K562 treated with DMSO at 1 percent for 48 hours (cell line): ENCODE results near the gene ABHD14A. TPM values are rescaled to one million over a fixed set of nuclear protein-coding genes. Genes with fewer than 3 reads are reported as not detected.

Experiments
- total RNA-seq: library from RNA; unstranded; fragments of 300-600 nt; gene quantifications from 2 replicates; pipeline ENCODE4 v1.2.3, GENCODE V29; 2022; ENCODE audit warnings: low replicate concordance; ENCODE audit errors: extremely low read depth

Gene ABHD14A
- total RNA-seq = not detected in 2 replicates

DNA sequence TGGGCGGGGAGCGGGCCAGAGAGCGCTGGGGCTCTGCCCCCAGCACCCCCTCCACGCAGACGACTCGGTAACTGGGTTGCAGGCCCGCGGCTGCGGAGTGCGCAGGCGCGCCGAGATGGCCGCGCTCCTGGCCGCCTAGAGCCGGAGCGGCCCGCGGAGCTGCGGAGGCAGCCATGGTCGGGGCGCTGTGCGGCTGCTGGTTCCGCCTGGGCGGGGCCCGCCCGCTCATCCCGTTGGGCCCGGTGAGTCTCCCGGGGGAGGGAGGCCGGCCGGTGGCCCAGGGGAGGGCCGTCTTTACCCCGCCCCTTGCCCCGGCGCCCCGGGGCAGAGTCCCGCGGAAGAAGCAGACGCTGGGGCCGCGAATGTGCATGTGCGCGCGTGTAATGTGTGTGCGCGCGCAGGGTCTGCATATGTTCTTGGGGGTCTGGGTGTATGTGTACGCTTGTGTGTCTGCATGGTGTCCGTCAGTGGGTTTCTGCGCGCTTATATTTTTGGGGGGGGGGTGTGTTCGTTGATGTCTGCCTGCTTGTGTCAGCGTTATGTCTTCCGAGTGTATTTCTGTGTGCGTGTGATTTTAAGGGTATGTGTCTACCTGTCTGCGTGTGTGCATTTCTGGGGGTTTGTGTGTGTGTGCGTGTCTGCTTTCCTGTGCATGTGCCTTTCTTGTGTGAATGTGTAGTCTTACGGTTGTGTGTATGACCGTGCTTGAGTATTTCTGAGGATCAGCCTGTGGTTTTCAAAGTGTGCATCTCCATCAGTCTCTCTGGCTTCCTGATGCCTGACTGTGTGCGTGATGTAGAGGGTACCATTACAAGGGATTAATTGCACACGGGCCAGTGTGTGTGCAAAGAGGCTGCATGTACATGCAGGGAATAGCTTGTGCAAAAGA lies at the start of gene ABHD14A:
Gene ABHD14A (plus strand): TSS at position 102 of the 889 bp plus-strand sequence. CDS start 72 bp downstream, at position 174.

GRCh38 chr3:51941798-51942602 lies 32.9 kb upstream of the ABHD14A start, which contains the start of the genes PARP3 and RRP9:
TSS of gene PARP3 (plus strand) at chr3:51942363. CDS start at chr3:51943356, 993 bp downstream.
TSS of gene RRP9 (minus strand) at chr3:51941904. CDS start at chr3:51941867, 37 bp downstream.

DNA sequence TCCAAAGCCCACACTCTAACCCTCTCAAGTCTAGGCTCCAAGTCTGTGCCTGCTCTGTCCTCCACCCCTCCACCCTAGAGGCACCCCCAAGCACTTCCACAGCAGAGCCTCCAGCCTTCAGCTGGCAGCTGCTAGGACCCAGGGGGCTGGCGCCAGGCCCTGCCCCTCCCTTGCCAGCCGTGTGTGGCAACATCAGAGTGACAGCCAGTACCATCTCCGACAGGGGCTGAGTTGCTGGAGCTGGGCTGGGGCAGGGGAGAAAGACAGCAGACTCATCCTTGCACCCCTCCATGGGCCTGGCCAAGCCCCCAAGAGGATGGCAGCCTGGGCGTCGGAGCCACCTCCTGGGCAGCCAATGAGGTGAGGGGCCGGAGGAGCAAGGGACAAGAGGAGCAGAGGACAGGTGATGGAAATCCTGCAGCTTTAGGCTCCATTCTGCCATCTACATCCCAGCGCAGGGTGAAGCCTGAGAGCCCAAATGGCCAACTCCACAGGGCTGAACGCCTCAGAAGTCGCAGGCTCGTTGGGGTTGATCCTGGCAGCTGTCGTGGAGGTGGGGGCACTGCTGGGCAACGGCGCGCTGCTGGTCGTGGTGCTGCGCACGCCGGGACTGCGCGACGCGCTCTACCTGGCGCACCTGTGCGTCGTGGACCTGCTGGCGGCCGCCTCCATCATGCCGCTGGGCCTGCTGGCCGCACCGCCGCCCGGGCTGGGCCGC lies 19.5 kb upstream of the ABHD14A start, which contains the start of gene GPR62:
Gene GPR62 (plus strand): TSS at position 207 of the 718 bp plus-strand sequence. CDS start 272 bp downstream, at position 479.

GRCh38 chr3:51967384-51968169 lies 7.3 kb upstream of the ABHD14A start, which contains the start of gene PCBP4:
TSS of gene PCBP4 (minus strand) at chr3:51967454. CDS start at chr3:51961240, 6,214 bp downstream.

DNA sequence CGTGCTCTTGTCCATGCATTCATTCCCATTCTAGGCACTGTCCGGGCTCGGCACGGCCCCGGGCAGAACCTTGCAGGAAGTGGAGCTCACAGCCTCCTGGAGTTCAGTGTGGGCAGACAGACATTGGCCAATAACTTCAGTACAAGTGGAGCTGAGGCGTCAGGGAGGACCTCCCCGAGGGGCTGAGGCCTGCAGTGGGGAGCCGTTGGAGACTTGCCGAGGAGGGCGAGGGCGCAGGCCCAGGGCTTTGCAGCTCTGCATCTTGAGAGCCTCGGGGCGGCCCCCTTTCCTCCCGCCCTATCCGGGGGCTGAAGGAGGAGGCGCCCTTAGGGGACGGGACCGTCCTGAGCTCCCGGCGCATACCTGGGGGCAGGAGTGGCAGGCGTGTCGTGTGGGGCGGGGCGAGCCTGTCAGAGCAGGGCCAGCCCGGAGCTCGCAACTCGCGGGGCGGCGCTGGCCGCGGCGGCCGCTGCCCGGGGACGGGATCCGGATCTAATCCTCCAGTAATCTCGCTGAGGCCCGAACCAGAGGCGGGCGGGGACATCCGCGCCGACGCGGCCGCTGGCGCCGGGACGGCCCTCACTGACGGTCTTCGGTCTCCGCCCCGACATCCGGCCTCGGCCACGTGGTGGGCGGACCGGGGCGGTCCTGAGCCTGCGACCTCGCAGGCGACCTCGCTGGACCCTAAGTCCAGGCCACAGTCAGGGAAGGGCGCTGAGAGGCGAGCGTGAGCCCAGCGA lies 8.1 kb downstream of the ABHD14A start, which contains the start of gene ACY1:
Gene ACY1 (plus strand): TSS at position 698 of the 740 bp plus-strand sequence. CDS start 530 bp downstream, outside the sequence.

GRCh38 chr3:51995346-51996163 lies 20.7 kb downstream of the ABHD14A start, which contains the start of gene RPL29:
TSS of gene RPL29 (minus strand) at chr3:51995895. CDS start at chr3:51995461, 434 bp downstream.

Other genes starting within 250 kb of the ABHD14A start
- not detected in 2 replicates for gene IQCF6, start 195.8 kb upstream of the ABHD14A start, total RNA-seq
- gene IQCF2, start 113.4 kb upstream of the ABHD14A start, total RNA-seq = not detected in 2 replicates
- gene IQCF5, start 99.5 kb upstream of the ABHD14A start, total RNA-seq = not detected in 2 replicates
- not detected in 2 replicates for gene IQCF1, start 71.7 kb upstream of the ABHD14A start, total RNA-seq
- gene RRP9, start 33.2 kb upstream of the ABHD14A start, total RNA-seq = not detected in 2 replicates
- gene PARP3, start 32.7 kb upstream of the ABHD14A start, total RNA-seq = not detected in 2 replicates
- gene GPR62, start 19.7 kb upstream of the ABHD14A start, total RNA-seq = not detected in 2 replicates
- not detected in 2 replicates for gene PCBP4, start 7.6 kb upstream of the ABHD14A start, total RNA-seq
- 366 TPM in 1 of 2 replicates, not detected in the other for gene ABHD14B, start 1.0 kb upstream of the ABHD14A start, total RNA-seq
- not detected in 2 replicates for gene ACY1, start 8.5 kb downstream of the ABHD14A start, total RNA-seq
- gene RPL29, start 20.8 kb downstream of the ABHD14A start, total RNA-seq = 1,192 TPM in 1 of 2 replicates, not detected in the other
- gene DUSP7, start 81.5 kb downstream of the ABHD14A start, total RNA-seq = not detected in 2 replicates
- not detected in 2 replicates for gene POC1A, start 179.4 kb downstream of the ABHD14A start, total RNA-seq
- not detected in 2 replicates for gene ALAS1, start 223.1 kb downstream of the ABHD14A start, total RNA-seq